Measurements from ENCODE around the gene RFWD3. TPM values are rescaled to one million over a fixed set of nuclear protein-coding genes. Genes with fewer than 3 reads are reported as not detected.

RFWD3 gene
- total and polyA plus RNA-seq, 2 donors from 2014 or later = 5.8 to 26.0 TPM

DNA sequence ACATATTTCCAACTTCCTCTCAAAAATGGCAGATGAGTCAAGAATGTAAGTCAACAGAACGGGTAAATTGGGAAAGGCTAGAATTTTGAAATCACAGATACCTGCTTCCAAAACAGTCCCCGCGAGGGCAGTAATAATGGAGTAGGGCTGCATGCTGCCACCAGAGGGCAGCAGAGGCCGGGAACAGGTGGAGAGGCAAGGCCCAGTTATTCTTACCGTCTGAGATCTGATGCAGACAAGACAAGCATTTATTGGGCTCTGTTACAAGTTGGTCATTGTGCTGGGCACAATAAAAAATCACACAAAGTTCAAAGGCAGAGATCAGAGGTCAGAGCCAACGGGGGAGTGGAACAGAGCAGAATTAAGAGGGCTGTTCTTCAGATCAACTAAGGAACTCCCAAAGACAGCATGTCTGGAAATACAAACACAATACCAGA, 42.8 kb upstream of the RFWD3 start:
- FAIRE-seq = peak; percentile 25
- H3K27ac ChIP-seq (ENCODE audit: low read depth in 2 of 2, low read length in 2 of 2) = no peak overlapping the region
- no peaks in the 10 kb centered on the region for H3K4me1 ChIP-seq (ENCODE audit: control insufficient read depth in 2 of 3, insufficient read depth in 2 of 3, low read depth in 1 of 3, low read length in 3 of 3)
- H3K27me3 ChIP-seq (ENCODE audit: control insufficient read depth, insufficient read depth, low read length) = no peaks in the 10 kb centered on the region
- TF ChIP-seq, protein P1, sequence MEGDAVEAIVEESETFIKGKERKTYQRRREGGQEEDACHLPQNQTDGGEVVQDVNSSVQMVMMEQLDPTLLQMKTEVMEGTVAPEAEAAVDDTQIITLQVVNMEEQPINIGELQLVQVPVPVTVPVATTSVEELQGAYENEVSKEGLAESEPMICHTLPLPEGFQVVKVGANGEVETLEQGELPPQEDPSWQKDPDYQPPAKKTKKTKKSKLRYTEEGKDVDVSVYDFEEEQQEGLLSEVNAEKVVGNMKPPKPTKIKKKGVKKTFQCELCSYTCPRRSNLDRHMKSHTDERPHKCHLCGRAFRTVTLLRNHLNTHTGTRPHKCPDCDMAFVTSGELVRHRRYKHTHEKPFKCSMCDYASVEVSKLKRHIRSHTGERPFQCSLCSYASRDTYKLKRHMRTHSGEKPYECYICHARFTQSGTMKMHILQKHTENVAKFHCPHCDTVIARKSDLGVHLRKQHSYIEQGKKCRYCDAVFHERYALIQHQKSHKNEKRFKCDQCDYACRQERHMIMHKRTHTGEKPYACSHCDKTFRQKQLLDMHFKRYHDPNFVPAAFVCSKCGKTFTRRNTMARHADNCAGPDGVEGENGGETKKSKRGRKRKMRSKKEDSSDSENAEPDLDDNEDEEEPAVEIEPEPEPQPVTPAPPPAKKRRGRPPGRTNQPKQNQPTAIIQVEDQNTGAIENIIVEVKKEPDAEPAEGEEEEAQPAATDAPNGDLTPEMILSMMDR (IDR thresholded peaks at IDR 0.05; ENCODE audit: borderline replicate concordance, extremely low read depth, insufficient read depth) = peak; percentile 98
- no peaks in the 10 kb centered on the region for H3K36me3 ChIP-seq (ENCODE audit: control insufficient read depth in 2 of 3, insufficient read depth in 3 of 3, low read length in 3 of 3)
- intact Hi-C loops (cut with DNase I) = no loop called here
- no peaks in the 10 kb centered on the region for H3K9me3 ChIP-seq (ENCODE audit: control insufficient read depth in 2 of 3, insufficient read depth in 1 of 3, low read length in 3 of 3)
- no peak overlapping the region for H3K9ac ChIP-seq (ENCODE audit: low read length in 3 of 3)
- DNase-seq = peak; percentile 81 to 90 (median 84)
- no peak overlapping the region for H3K4me3 ChIP-seq (ENCODE audit: low read length in 3 of 3)

DNA sequence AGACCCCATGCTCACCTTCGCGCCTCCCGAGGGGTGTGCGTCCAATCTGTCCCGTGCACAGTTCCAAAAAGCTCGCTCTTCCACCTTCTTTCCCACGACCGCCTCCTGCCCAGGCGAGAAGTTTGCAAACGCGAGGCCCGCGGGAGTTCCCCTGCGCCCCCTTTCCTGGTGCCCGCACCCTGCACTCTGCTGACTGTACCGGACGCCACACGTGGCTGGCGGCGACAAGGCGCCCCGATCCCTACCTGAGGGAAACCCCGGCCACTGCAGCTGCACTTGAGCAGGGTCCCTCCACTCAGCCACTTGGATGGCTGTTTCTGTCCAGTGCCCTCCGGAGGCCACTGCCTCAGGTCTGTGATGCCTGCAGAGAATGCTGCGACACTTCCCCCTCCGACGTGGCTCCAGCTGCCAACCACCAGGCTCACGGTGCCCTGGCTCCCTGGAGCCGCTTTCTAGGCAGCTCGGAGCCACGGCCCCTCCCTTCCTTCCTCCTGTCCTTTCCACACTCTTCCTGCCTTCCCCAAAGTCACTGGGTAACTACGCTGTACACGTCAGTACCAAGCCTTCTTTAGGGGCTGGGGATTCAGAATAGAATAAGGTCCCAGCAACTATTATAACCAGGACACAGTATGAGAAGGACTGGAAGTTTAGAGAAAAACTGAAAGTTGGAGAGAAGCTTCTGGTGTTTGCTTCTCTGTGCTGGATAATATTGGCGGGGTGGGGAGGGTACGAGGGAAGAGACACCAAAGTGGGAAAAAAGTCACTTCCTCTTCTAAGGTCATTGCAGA, 34.0 kb upstream of the RFWD3 start, which contains the start of gene MLKL:
TSS of gene MLKL (minus strand) at position 425 of the 788 bp plus-strand sequence. CDS start 5,105 bp downstream, outside the sequence.
- Histone ChIP-seq H3K4me1 (ENCODE audit: control insufficient read depth in 2 of 3, insufficient read depth in 2 of 3, low read depth in 1 of 3, low read length in 3 of 3) (peaks cover 0 to 5% (median 0%) of the 10 kb centered on the region in 3 donors), H3K27ac (ENCODE audit: low read depth in 2 of 2, low read length in 2 of 2) (peak within 1 kb of the TSS; percentile 78 to 92), H3K9me3 (ENCODE audit: control insufficient read depth in 2 of 3, insufficient read depth in 1 of 3, low read length in 3 of 3) (no peaks in the 10 kb centered on the region), H3K4me3 (ENCODE audit: low read length in 3 of 3) (peak within 1 kb of the TSS; percentile 48 to 87 (median 62)), H3K27me3 (ENCODE audit: control insufficient read depth, insufficient read depth, low read length) (no peaks in the 10 kb centered on the region), H3K36me3 (ENCODE audit: control insufficient read depth in 2 of 3, insufficient read depth in 3 of 3, low read length in 3 of 3) (no peaks in the 10 kb centered on the region), H3K9ac (ENCODE audit: low read length in 3 of 3) (peak within 1 kb of the TSS in 2 of 3 donors; percentile 80)
- intact Hi-C loops (cut with DNase I) = no loop called here
- FAIRE-seq (no peak), DNase-seq (peak in 4 of 5 donors; percentile 46 to 87 (median 56))
- TF ChIP-seq, protein P1 (IDR thresholded peaks at IDR 0.05; ENCODE audit: borderline replicate concordance, extremely low read depth, insufficient read depth) = no peak

DNA sequence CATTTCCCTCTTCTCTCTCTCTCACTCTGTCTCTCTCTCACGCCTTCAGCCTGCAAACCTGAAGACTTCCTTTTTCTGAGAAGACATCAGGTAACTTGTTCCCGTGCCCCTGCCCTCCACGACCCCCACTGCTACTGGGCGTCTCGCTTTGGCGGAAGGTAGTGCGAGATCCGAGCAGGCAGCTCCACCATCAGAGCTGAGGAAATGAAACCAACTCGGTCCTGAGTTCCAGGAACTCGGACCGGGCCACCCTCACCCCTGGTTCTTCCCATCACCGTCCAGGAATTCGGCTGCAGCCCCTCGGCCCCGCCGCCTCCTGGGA, 33.4 kb upstream of the RFWD3 start:
- no peaks in the 10 kb centered on the region for H3K9me3 ChIP-seq (ENCODE audit: control insufficient read depth in 2 of 3, insufficient read depth in 1 of 3, low read length in 3 of 3)
- peaks cover 0 to 5% (median 0%) of the 10 kb centered on the region in 3 donors for H3K4me1 ChIP-seq (ENCODE audit: control insufficient read depth in 2 of 3, insufficient read depth in 2 of 3, low read depth in 1 of 3, low read length in 3 of 3)
- H3K27me3 ChIP-seq (ENCODE audit: control insufficient read depth, insufficient read depth, low read length) = no peaks in the 10 kb centered on the region
- H3K36me3 ChIP-seq (ENCODE audit: control insufficient read depth in 2 of 3, insufficient read depth in 3 of 3, low read length in 3 of 3) = no peaks in the 10 kb centered on the region
- no peak for FAIRE-seq
- peak overlapping the region; percentile 48 to 87 (median 62) for H3K4me3 ChIP-seq (ENCODE audit: low read length in 3 of 3)
- intact Hi-C loops (cut with DNase I) = no loop called here
- H3K27ac ChIP-seq (ENCODE audit: low read depth in 2 of 2, low read length in 2 of 2) = peak overlapping the region; percentile 78 to 92
- no peak for DNase-seq
- peak overlapping the region in 2 of 3 donors; percentile 80 for H3K9ac ChIP-seq (ENCODE audit: low read length in 3 of 3)
- TF ChIP-seq, protein P1 (IDR thresholded peaks at IDR 0.05; ENCODE audit: borderline replicate concordance, extremely low read depth, insufficient read depth) = no peak
